Raji (cell line): Measurements from ENCODE around the gene MESP2.

Experiments used
- POLR2A ChIP-seq: IDR thresholded peaks from 2 replicates; pipeline ENCODE4 v1.6.1; 2011; ENCODE audit warnings: low read depth, low read length, control low read depth; ENCODE audit not compliant: insufficient read depth

MESP2 gene

DNA sequence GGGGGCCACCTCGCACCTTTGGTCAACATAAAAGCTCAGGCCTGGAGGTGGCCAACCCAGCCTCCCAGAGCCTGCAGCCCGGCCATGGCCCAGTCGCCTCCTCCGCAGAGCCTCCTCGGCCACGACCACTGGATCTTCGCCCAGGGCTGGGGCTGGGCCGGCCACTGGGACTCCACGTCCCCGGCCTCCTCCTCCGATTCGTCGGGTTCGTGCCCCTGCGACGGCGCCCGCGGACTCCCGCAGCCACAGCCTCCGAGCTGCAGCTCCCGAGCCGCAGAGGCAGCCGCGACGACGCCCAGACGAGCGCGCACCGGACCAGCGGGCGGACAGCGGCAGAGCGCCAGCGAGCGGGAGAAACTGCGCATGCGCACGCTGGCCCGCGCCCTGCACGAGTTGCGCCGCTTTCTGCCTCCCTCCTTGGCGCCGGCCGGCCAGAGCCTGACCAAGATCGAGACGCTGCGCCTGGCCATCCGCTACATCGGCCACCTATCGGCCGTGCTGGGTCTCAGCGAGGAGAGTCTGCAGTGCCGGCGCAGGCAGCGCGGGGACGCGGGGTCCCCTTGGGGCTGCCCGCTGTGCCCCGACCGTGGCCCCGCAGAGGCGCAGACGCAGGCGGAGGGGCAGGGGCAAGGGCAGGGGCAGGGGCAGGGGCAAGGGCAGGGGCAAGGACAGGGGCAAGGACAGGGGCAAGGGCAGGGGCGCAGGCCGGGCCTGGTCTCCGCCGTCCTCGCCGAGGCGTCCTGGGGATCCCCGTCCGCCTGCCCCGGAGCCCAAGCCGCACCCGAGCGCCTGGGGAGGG lies at the start of gene MESP2:
Gene MESP2 (plus strand): TSS at position 59 of the 799 bp plus-strand sequence. CDS start 26 bp downstream, at position 85.
- TF ChIP-seq POLR2A = no peak

GRCh38 chr15:89728254-89728653 lies 47.9 kb upstream of the MESP2 start:
- no peak for TF ChIP-seq POLR2A

GRCh38 chr15:89731275-89731674 lies 44.9 kb upstream of the MESP2 start:
- no peak for TF ChIP-seq POLR2A

DNA sequence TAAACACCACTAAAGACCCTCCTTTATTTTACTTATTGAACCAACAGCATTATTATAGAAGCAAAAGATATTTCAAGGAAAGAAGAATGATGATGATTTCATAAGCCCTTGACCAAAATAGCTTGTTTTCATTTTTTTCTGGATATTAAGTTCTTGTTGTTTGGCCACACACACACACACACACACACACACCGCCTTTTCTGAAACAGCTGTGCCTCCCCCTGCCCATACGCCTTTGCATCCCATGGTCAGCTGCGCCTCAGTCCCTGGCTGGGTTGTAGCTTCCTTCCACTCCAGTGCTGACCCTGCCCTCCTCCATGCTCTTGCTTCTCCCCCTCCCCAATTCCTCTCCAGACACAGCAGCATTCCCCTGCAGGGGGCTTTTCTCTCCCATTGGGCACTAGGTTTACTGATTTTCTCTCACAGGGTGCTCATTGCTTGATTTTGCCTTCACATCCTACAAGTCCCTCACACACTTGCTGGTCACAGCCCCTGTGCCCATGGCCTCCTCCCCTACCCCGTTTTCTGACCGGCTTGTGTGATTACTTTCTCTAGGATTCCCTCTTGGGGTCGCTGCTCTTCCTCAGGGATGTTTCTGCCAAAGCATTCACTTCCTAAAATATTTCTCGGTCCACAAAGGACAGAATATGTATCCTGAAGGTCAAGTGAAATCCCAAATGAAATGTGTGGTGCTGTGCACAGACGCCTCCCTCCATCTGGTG lies 43.5 kb upstream of the MESP2 start:
- no peak for TF ChIP-seq POLR2A

DNA sequence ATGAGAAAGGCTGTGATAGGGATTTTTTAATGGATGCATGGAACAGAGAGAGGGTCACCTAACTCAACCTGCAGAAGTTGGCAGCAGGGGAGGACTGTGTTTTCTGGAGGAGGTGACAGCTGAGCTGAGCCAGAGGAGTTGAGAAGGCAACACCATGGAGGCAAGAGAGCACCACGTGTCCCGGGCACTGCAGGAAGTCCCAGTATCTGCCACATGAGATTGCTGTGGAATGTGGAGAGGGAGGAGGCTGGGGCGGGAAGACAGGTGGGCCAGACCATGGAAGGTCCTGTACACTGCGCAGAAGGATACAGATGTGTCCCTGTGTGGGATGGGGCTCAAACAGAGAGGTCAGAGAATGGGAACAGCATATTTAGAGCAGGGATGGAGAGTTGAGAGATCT lies 40.4 kb upstream of the MESP2 start:
- TF ChIP-seq POLR2A = no peak

DNA sequence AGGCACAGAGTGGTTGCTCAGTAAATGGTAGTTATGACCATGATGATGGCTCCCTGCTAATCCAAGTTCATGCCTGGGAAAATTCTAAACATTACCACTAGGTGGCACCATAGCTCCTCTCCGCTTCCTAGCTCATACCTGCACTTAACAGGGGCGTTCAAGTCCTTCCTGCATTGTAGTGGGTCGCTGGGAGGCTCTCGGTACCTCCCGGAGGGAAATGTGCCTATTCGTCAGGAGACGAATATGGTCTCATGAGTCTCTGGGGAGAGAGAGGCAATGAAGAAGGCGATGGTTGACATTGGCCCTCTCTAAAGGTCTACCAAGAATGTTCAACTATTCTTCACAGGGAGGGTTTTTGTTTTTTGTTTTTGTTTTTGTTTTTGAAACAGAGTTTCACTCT lies 36.0 kb upstream of the MESP2 start:
- no peak for TF ChIP-seq POLR2A

GRCh38 chr15:89743011-89743410 lies 33.1 kb upstream of the MESP2 start:
- no peak for TF ChIP-seq POLR2A

DNA sequence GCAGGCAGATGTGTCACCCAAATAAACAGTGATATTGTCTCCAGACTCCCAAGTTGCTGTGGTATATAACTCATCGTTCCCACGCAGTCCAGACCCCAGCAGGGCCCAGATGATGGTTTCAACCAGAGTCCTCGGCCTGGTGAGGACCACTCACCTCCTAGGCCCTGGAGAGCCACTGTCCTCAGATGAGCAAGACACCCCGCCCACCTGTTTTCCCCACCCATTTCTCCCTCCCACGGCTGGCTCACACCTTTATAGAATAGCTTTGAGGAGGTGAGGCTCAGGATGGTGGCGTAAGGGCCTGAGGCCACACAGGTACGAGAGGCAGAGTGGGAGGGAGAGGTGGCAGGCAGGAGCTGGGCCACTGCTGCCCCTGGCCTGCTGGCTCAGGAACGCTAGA lies 32.5 kb upstream of the MESP2 start:
- no peak for TF ChIP-seq POLR2A

DNA sequence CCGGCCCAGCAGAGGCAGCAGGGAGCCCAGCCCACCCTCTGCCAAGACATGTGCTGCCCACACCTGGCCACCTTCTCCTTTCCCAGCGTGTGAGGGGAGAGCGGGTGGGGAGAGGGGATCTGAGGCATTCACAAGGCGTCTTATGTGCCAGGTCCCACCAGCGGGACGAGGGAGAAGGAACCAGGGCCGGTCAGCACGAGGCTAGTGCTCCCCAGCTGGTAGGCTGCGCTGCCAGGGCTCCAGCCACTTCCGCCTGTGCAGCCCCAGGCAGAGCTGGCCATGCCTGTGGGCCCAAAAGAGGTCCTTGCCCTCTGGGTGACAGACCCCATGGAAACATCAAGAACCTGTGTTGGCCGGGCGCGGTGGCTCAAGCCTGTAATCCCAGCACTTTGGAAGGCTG lies 31.0 kb upstream of the MESP2 start:
- TF ChIP-seq POLR2A = no peak

- no peak for TF ChIP-seq POLR2A
These were observed 30.4 kb upstream of the MESP2 start for GRCh38 chr15:89745768-89746167.

- TF ChIP-seq POLR2A = no peak
These were observed 29.7 kb upstream of the MESP2 start for GRCh38 chr15:89746386-89746780.

DNA sequence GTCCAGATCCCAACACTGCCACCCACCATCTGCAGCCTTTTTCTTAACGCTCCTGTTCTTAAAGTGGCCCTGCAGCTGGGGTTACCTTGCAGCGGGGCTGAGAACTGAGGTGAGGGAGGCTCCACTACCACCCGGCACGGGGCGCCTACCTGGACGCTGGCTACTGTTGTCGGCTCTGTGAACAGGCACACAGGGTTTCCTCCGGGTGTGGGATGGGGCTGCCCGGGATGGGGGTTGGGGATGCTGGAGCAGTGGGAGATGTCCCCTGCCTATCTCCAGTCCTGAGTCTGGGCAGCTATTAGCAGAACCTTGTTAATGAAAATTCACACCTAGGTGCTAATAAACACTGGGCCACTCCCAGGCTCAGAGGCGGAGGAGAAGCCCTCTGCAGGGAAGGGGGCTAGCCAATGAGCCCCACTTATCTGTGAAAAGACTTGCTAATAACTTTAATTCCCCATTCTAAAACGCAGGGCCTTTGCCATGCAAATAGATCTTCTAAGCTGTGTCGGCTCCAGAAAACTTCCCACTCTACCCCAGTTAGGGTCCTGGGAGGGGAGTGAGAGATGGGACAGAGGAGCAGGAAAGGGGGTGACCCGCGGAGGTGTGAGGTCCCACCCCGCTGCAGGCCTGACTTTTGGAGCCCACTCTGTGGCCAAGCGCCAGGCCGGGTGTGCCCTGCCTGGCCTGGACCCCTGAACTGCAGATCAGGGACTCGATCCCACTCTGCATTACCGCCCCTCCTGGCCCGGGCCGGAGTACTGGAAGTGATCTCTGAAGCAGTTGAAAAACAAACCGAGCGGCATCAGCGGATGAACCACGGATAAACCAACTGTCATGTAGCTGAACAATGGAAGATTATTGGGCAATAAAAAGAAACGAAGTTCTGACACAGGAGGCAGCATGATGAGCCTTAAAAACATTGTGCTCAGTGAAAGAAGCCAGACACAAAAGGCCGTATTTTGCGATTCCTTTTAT lies 28.1 kb upstream of the MESP2 start:
- no peak for TF ChIP-seq POLR2A

GRCh38 chr15:89749054-89749453 lies 27.1 kb upstream of the MESP2 start:
- no peak for TF ChIP-seq POLR2A

DNA sequence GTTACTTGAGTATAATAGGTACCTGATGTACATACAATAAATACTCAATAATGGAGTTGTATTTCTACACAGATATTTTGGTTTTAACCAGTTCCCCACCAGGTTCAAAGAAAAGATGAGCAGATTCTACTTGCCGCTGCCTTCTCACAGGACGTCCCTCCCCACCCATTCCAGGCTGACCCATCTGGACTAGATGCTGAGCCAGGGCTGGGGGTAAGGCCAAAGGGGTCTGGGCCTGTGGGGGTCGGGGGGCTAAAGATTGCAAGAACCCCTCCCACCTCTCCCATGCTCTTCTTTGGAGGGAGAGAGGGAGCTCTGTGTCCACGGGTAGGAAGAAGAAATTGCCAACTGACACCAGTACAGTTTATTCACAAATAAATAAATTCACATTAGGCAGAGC lies 26.6 kb upstream of the MESP2 start:
- no peak for TF ChIP-seq POLR2A

DNA sequence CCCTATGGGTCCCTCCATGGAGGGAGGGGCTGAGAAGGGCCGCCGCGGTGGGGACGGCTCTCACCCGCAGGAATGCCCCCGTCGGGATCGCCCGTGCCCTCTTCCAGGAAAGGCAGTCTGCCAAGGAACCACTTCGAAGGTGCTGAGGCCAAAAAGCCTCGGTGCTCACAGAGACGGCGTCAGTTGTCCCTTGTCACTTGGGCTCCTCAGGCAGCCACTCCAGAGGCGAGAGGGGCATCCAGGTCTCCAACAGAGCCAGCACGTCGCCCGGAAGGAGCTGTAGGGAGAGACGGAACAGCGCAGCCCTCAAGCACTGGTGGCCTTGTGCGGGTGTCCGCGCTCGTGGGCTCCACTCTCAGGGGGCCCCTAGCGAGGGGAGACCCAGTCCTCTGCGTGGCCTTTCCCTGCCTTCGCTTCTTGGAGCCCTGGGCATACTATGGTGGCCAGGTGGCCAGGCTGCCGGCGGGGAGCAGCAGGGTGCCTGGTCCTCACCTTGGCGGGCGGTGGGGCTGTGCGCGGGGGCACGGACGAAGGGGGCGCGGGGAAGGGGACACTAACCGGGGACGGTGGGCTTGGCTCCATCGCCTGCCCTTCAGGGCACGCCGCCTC lies 26.1 kb upstream of the MESP2 start:
- no peak for TF ChIP-seq POLR2A
